Measurements from ENCODE around the gene STK32B. TPM values are rescaled to one million over a fixed set of nuclear protein-coding genes. Genes with fewer than 3 reads are reported as not detected.

Gene STK32B
- total RNA-seq, 1 experiment from 2014 or later = 11.6 TPM

- TF ChIP-seq CTCF (IDR thresholded peaks at IDR 0.05) = no peak
- no peak for TF ChIP-seq REST (IDR thresholded peaks at IDR 0.05; ENCODE audit: insufficient read depth in 1 of 2, low read depth in 2 of 2, low read length in 1 of 2)
- TF ChIP-seq POLR2AphosphoS5 (IDR thresholded peaks at IDR 0.05; ENCODE audit: low read depth, low read length) = no peak
- TF ChIP-seq SIN3A (IDR thresholded peaks at IDR 0.05; ENCODE audit: borderline replicate concordance, insufficient read depth, low read depth, low read length) = no peak
- no peak for TF ChIP-seq TCF7L2 (IDR thresholded peaks at IDR 0.05; ENCODE audit: low read depth, low read length)
- no TSS peak for BruUV-seq (replicated peaks)
- ChIA-PET CTCF (interaction anchor here (0.6 kb wide), 1 partner anchor 22 kb away, joined by 5 read pairs; no protein-coding TSS in a partner anchor), POLR2A (interaction anchor here (0.7 kb wide), 1 partner anchor 780 kb away, joined by 13 read pairs; no protein-coding TSS in a partner anchor)
- H3K9me3 ChIP-seq (ENCODE audit: control insufficient read depth, insufficient read depth, low read depth, low read length) = no peaks in the 10 kb centered on the region
- no peak overlapping the region for H3K4me3 ChIP-seq (ENCODE audit: low read depth in 2 of 2, low read length in 2 of 2)
- no peaks in the 10 kb centered on the region for H3K36me3 ChIP-seq (ENCODE audit: control insufficient read depth, insufficient read depth, low read length)
- ATAC-seq (no peak), DNase-seq (ENCODE audit: low read depth, low spot score) (no peak)
- H3K27me3 ChIP-seq (ENCODE audit: control insufficient read depth, insufficient read depth, low read length) = no peaks in the 10 kb centered on the region
- in situ Hi-C loops (cut with HindIII; ENCODE audit: low pct_unique_long_range_greater_than_20kb, low sequenced_read_pairs) (no loop called here), intact Hi-C loops (cut with micrococcal nuclease; ENCODE audit: unreplicated experiment) (no loop called here)
- no peaks in the 10 kb centered on the region for H3K4me1 ChIP-seq (ENCODE audit: control insufficient read depth, insufficient read depth, low read length)
- no peak overlapping the region for H3K27ac ChIP-seq (ENCODE audit: low read length)
Measured at GRCh38 chr4:5133201-5133600, 81.9 kb downstream of the STK32B start.

- Histone ChIP-seq H3K4me3 (ENCODE audit: low read depth in 2 of 2, low read length in 2 of 2) (no peak overlapping the region), H3K27me3 (ENCODE audit: control insufficient read depth, insufficient read depth, low read length) (no peaks in the 10 kb centered on the region)
- no TSS peak for BruUV-seq (replicated peaks)
Measured at GRCh38 chr4:5133933-5134594, 82.8 kb downstream of the STK32B start.

More at GRCh38 chr4:5133933-5134594, 82.8 kb downstream of the STK32B start:
- Histone ChIP-seq H3K9me3 (ENCODE audit: control insufficient read depth, insufficient read depth, low read depth, low read length) (no peaks in the 10 kb centered on the region), H3K4me1 (ENCODE audit: control insufficient read depth, insufficient read depth, low read length) (no peaks in the 10 kb centered on the region), H3K36me3 (ENCODE audit: control insufficient read depth, insufficient read depth, low read length) (no peaks in the 10 kb centered on the region), H3K27ac (ENCODE audit: low read length) (no peak overlapping the region)
- in situ Hi-C loops (cut with HindIII; ENCODE audit: low pct_unique_long_range_greater_than_20kb, low sequenced_read_pairs) (no loop called here), intact Hi-C loops (cut with micrococcal nuclease; ENCODE audit: unreplicated experiment) (no loop called here)
- ChIA-PET POLR2A (no interaction called here), CTCF (no interaction called here)
- no peak for TF ChIP-seq REST (IDR thresholded peaks at IDR 0.05; ENCODE audit: insufficient read depth in 1 of 2, low read depth in 2 of 2, low read length in 1 of 2)
- no peak for TF ChIP-seq CTCF (IDR thresholded peaks at IDR 0.05)
- TF ChIP-seq POLR2AphosphoS5 (IDR thresholded peaks at IDR 0.05; ENCODE audit: low read depth, low read length) = no peak
- no peak for TF ChIP-seq SIN3A (IDR thresholded peaks at IDR 0.05; ENCODE audit: borderline replicate concordance, insufficient read depth, low read depth, low read length)
- TF ChIP-seq TCF7L2 (IDR thresholded peaks at IDR 0.05; ENCODE audit: low read depth, low read length) = no peak
- DNase-seq (ENCODE audit: low read depth, low spot score) (no peak), ATAC-seq (no peak)

Measured in Panc1 (cell line).